ENCODE measurements around the gene MTHFS. TPM values are rescaled to one million over a fixed set of nuclear protein-coding genes. Genes with fewer than 3 reads are reported as not detected.

The MTHFS gene
- polyA plus RNA-seq (2013) = 22.8 TPM

DNA sequence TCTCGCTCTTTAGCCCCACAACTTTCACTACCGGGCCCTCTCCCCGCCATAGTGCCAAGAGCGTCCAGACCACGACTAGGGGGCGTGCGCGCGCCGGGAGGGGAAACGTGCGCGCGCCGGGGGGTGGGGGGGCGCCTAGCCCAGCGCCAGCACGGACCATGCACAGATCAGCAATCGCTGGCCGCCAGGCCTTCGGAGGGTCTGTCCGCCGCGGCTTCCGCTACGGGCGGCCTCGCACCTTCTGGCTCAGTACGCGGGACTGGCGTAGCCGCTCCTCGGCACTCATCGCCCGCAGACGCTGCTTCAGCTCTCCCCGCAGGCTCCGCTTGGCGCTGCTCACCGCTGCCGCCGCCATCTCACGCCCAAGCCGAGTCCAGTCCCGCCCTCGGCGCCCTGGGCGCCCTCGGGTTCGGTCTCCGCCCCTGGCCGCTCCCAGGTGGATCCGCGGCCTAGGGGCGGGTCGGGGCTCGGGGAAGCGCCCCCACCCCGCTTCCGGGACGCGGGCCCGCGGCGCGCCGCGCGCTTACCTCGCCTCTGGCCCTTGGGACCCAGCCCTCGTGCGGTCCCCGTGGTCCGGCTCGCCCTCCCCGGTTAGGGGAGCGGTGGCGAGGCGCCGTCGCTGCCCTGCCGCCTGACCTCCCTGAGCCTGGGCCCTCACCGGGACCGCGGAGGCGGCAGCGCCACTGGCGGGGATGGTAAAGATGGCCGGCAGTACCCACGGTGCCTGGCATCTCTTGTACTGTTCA lies at the start of gene MTHFS:
MTHFS (minus strand) TSS at position 381 of the 746 bp plus-strand sequence; CDS start at position 355, 26 bp downstream.
- peak; percentile 78 to 93 (median 90) for DNase-seq
- WGBS (ENCODE audit: insufficient coverage) = under 1% methylated on average over 83 of the region's 90 CpGs

GRCh38 chr15:79944622-79945021 lies 47.8 kb upstream of the MTHFS start:
- CTCF ChIA-PET = no interaction called here
- no peaks in the 10 kb centered on the region for H3K9me3 ChIP-seq (ENCODE audit: control extremely low read depth in 1 of 5, control insufficient read depth in 4 of 5, insufficient read depth in 2 of 5, low read depth in 1 of 5, low read length in 4 of 5)
- no peaks in the 10 kb centered on the region for H3K36me3 ChIP-seq (ENCODE audit: control insufficient read depth in 4 of 4, insufficient read depth in 4 of 4, low read length in 3 of 4)
- no peak overlapping the region for H3K4me3 ChIP-seq (ENCODE audit: control insufficient read depth in 1 of 7, extremely low read depth in 1 of 7, insufficient read depth in 4 of 7, low read depth in 2 of 7, low read length in 6 of 7)
- 99% methylated on average over 7 of the region's 7 CpGs for WGBS (ENCODE audit: insufficient coverage)
- H3K27ac ChIP-seq (ENCODE audit: insufficient read depth in 1 of 2, low read depth in 1 of 2, low read length in 2 of 2, poor library complexity in 1 of 2, severe bottlenecking in 2 of 2) = no peak overlapping the region
- no peaks in the 10 kb centered on the region for H3K27me3 ChIP-seq (replicated peaks in 2 of 5; ENCODE audit: control insufficient read depth in 4 of 5, insufficient read depth in 5 of 5, low read length in 4 of 5)
- DNase-seq = no peak
- POLR2A ChIA-PET = no interaction called here
- H3K4me1 ChIP-seq (ENCODE audit: control extremely low read depth in 1 of 4, control insufficient read depth in 4 of 4, insufficient read depth in 4 of 4, low read length in 3 of 4) = peaks cover 4 to 12% (median 5%) of the 10 kb centered on the region in 4 experiments

More for the DNA sequence above, at the start of gene MTHFS:
- ChIA-PET POLR2A (interaction anchor here (1.0 to 1.7 kb wide), 3 partner anchors 16 to 191 kb away, joined by 3 to 4 read pairs (median 3); no protein-coding TSS in a partner anchor), CTCF (interaction anchor here (1.3 kb wide), 2 partner anchors 47 to 98 kb away, joined by 3 to 4 read pairs; no protein-coding TSS in a partner anchor)
- peak within 1 kb of the TSS; percentile 85 to 93 for H3K27ac ChIP-seq (ENCODE audit: insufficient read depth in 1 of 2, low read depth in 1 of 2, low read length in 2 of 2, poor library complexity in 1 of 2, severe bottlenecking in 2 of 2)
- H3K9me3 ChIP-seq (ENCODE audit: control extremely low read depth in 1 of 5, control insufficient read depth in 4 of 5, insufficient read depth in 2 of 5, low read depth in 1 of 5, low read length in 4 of 5) = no peaks in the 10 kb centered on the region
- peaks cover 2 to 5% (median 2%) of the 10 kb centered on the region in 4 experiments for H3K36me3 ChIP-seq (ENCODE audit: control insufficient read depth in 4 of 4, insufficient read depth in 4 of 4, low read length in 3 of 4)
- H3K4me3 ChIP-seq (ENCODE audit: control insufficient read depth in 1 of 7, extremely low read depth in 1 of 7, insufficient read depth in 4 of 7, low read depth in 2 of 7, low read length in 6 of 7) = peak within 1 kb of the TSS; percentile 82 to 95 (median 86)
- H3K27me3 ChIP-seq (replicated peaks in 2 of 5; ENCODE audit: control insufficient read depth in 4 of 5, insufficient read depth in 5 of 5, low read length in 4 of 5) = no peaks in the 10 kb centered on the region
- H3K4me1 ChIP-seq (ENCODE audit: control extremely low read depth in 1 of 4, control insufficient read depth in 4 of 4, insufficient read depth in 4 of 4, low read length in 3 of 4) = peaks cover 8 to 30% (median 20%) of the 10 kb centered on the region in 4 experiments

- no peaks in the 10 kb centered on the region for H3K9me3 ChIP-seq (ENCODE audit: control extremely low read depth in 1 of 5, control insufficient read depth in 4 of 5, insufficient read depth in 2 of 5, low read depth in 1 of 5, low read length in 4 of 5)
- H3K36me3 ChIP-seq (ENCODE audit: control insufficient read depth in 4 of 4, insufficient read depth in 4 of 4, low read length in 3 of 4) = no peaks in the 10 kb centered on the region
- no peak for DNase-seq
- WGBS (ENCODE audit: insufficient coverage) = no CpG with 5 or more reads among the region's 1 CpG
- H3K4me1 ChIP-seq (ENCODE audit: control extremely low read depth in 1 of 4, control insufficient read depth in 4 of 4, insufficient read depth in 4 of 4, low read length in 3 of 4) = peaks cover 4 to 12% (median 5%) of the 10 kb centered on the region in 4 experiments
- H3K27me3 ChIP-seq (replicated peaks in 2 of 5; ENCODE audit: control insufficient read depth in 4 of 5, insufficient read depth in 5 of 5, low read length in 4 of 5) = no peaks in the 10 kb centered on the region
- H3K27ac ChIP-seq (ENCODE audit: insufficient read depth in 1 of 2, low read depth in 1 of 2, low read length in 2 of 2, poor library complexity in 1 of 2, severe bottlenecking in 2 of 2) = no peak overlapping the region
- POLR2A ChIA-PET = no interaction called here
- CTCF ChIA-PET = no interaction called here
- H3K4me3 ChIP-seq (ENCODE audit: control insufficient read depth in 1 of 7, extremely low read depth in 1 of 7, insufficient read depth in 4 of 7, low read depth in 2 of 7, low read length in 6 of 7) = no peak overlapping the region
These were observed 47.0 kb upstream of the MTHFS start for GRCh38 chr15:79943820-79944219.

DNA sequence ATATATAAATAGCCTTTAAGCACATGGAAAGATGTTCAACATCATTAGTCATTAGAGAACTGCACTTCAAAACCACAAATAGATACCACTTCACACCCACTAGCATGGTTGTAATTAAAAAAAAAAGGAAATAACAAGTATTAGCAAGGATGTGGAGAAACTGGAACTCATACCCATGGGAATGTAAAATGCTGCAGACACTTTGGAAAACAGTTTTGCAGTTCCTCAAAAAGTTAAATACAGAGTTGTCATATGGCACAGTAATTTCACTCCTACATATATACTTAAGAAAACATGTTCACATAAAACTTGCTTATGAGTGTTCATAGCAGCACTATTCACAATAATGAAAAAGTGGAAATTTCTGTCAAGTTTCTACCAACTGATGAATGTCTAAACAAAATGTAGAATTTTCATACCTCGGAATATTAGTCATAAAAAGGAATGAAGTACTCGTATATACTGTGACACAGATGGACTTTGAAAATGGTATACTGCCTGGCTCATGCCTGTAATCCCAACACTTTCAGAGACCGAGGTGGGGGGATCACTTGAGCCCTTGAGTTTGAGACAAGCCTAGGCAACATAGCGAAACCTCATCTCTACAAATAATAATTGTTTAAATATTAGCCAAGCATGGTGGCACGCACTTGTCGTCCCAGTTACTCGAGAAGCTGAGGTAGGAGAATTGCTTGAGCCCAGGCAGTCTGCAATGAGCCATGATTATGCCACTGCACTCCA lies 46.1 kb upstream of the MTHFS start:
- Histone ChIP-seq H3K4me3 (ENCODE audit: control insufficient read depth in 1 of 7, extremely low read depth in 1 of 7, insufficient read depth in 4 of 7, low read depth in 2 of 7, low read length in 6 of 7) (no peak overlapping the region), H3K27ac (ENCODE audit: insufficient read depth in 1 of 2, low read depth in 1 of 2, low read length in 2 of 2, poor library complexity in 1 of 2, severe bottlenecking in 2 of 2) (no peak overlapping the region), H3K27me3 (replicated peaks in 2 of 5; ENCODE audit: control insufficient read depth in 4 of 5, insufficient read depth in 5 of 5, low read length in 4 of 5) (no peaks in the 10 kb centered on the region), H3K4me1 (ENCODE audit: control extremely low read depth in 1 of 4, control insufficient read depth in 4 of 4, insufficient read depth in 4 of 4, low read length in 3 of 4) (peaks cover under 1 to 3% (median 2%) of the 10 kb centered on the region in 4 experiments), H3K36me3 (ENCODE audit: control insufficient read depth in 4 of 4, insufficient read depth in 4 of 4, low read length in 3 of 4) (no peaks in the 10 kb centered on the region), H3K9me3 (ENCODE audit: control extremely low read depth in 1 of 5, control insufficient read depth in 4 of 5, insufficient read depth in 2 of 5, low read depth in 1 of 5, low read length in 4 of 5) (no peaks in the 10 kb centered on the region)
- POLR2A ChIA-PET = no interaction called here
- CTCF ChIA-PET = no interaction called here
- DNase-seq = no peak
- WGBS (ENCODE audit: insufficient coverage) = 97% methylated on average over 5 of the region's 7 CpGs

- no peak for DNase-seq
- Histone ChIP-seq H3K36me3 (ENCODE audit: control insufficient read depth in 4 of 4, insufficient read depth in 4 of 4, low read length in 3 of 4) (no peaks in the 10 kb centered on the region), H3K4me1 (ENCODE audit: control extremely low read depth in 1 of 4, control insufficient read depth in 4 of 4, insufficient read depth in 4 of 4, low read length in 3 of 4) (no peaks in the 10 kb centered on the region), H3K27me3 (replicated peaks in 2 of 5; ENCODE audit: control insufficient read depth in 4 of 5, insufficient read depth in 5 of 5, low read length in 4 of 5) (no peaks in the 10 kb centered on the region), H3K4me3 (ENCODE audit: control insufficient read depth in 1 of 7, extremely low read depth in 1 of 7, insufficient read depth in 4 of 7, low read depth in 2 of 7, low read length in 6 of 7) (no peak overlapping the region), H3K9me3 (ENCODE audit: control extremely low read depth in 1 of 5, control insufficient read depth in 4 of 5, insufficient read depth in 2 of 5, low read depth in 1 of 5, low read length in 4 of 5) (no peaks in the 10 kb centered on the region), H3K27ac (ENCODE audit: insufficient read depth in 1 of 2, low read depth in 1 of 2, low read length in 2 of 2, poor library complexity in 1 of 2, severe bottlenecking in 2 of 2) (no peak overlapping the region)
- WGBS (ENCODE audit: insufficient coverage) = no CpG with 5 or more reads among the region's 4 CpGs
- ChIA-PET CTCF (no interaction called here), POLR2A (no interaction called here)
These were observed 42.6 kb upstream of the MTHFS start for GRCh38 chr15:79939399-79939798.

- Histone ChIP-seq H3K4me3 (ENCODE audit: control insufficient read depth in 1 of 7, extremely low read depth in 1 of 7, insufficient read depth in 4 of 7, low read depth in 2 of 7, low read length in 6 of 7) (no peak overlapping the region), H3K27ac (ENCODE audit: insufficient read depth in 1 of 2, low read depth in 1 of 2, low read length in 2 of 2, poor library complexity in 1 of 2, severe bottlenecking in 2 of 2) (no peak overlapping the region), H3K27me3 (replicated peaks in 2 of 5; ENCODE audit: control insufficient read depth in 4 of 5, insufficient read depth in 5 of 5, low read length in 4 of 5) (no peaks in the 10 kb centered on the region), H3K4me1 (ENCODE audit: control extremely low read depth in 1 of 4, control insufficient read depth in 4 of 4, insufficient read depth in 4 of 4, low read length in 3 of 4) (peaks cover 0 to 4% (median 2%) of the 10 kb centered on the region in 4 experiments), H3K9me3 (ENCODE audit: control extremely low read depth in 1 of 5, control insufficient read depth in 4 of 5, insufficient read depth in 2 of 5, low read depth in 1 of 5, low read length in 4 of 5) (no peaks in the 10 kb centered on the region), H3K36me3 (ENCODE audit: control insufficient read depth in 4 of 4, insufficient read depth in 4 of 4, low read length in 3 of 4) (no peaks in the 10 kb centered on the region)
- CTCF ChIA-PET = no interaction called here
- POLR2A ChIA-PET = no interaction called here
- DNase-seq = no peak
- WGBS (ENCODE audit: insufficient coverage) = no CpG with 5 or more reads among the region's 1 CpG
These were observed 41.3 kb upstream of the MTHFS start for GRCh38 chr15:79938143-79938542.

Data from common myeloid progenitor, CD34-positive (primary cell).